Heart left ventricle (tissue), 13 donors: ENCODE results near the gene CLEC2L.

Experiments
- POLR2A ChIP-seq, 2 donors: fragments of 450-650 bp; IDR thresholded peaks; one replicate each; pipeline ENCODE4 v1.6.1; 2017; ENCODE audit warnings: antibody characterized with exemption in 2 of 2, mild to moderate bottlenecking in 2 of 2, moderate library complexity in 2 of 2
- TF ChIP-seq, protein P1 (sequence below), 12 donors: fragments of 200-600 bp; sonication (generic) in 4 of 12; IDR thresholded peaks; one replicate each; pipeline versions ENCODE4 v1.5.0 to v1.8.0; 2018 to 2022; ENCODE audit warnings: antibody characterized with exemption in 12 of 12, mild to moderate bottlenecking in 5 of 12
- donor health status: ischemic (EF 13 %, LVEDD 7.1; RV severe dilation, severe dysfunction).
- donor health status: DM: no; HTN: yes; CAD: no.
- donor health status: DM: no; HTN: no; CAD: no.
- donor health status: ischemic (EF 25% LVEDD 6.9; RV normal size, moderate dysfunction).
- donor health status: ischemic (EF 25% LVEDD 5.7; RV mildly dilated, moderate dysfunction).
- donor health status: ischemic (EF 35%, LVEDD 5.7; RV mildly dilated, moderate dysfunction).
- donor health status: nonischemic (EF 11% LVEDD 7.7; RV severe dilation, severe dysfunction).
- donor health status: DM: yes; HTN: yes; CAD: no.
- donor health status: PGD.
- donor health status: ischemic (EF 29% LVEDD 5.4; RV normal size, mild dysfunction).
- donor health status: nonischemic (EF 23%, LVEDD 6.1; RV moderate dilation, normal function).

DNA sequence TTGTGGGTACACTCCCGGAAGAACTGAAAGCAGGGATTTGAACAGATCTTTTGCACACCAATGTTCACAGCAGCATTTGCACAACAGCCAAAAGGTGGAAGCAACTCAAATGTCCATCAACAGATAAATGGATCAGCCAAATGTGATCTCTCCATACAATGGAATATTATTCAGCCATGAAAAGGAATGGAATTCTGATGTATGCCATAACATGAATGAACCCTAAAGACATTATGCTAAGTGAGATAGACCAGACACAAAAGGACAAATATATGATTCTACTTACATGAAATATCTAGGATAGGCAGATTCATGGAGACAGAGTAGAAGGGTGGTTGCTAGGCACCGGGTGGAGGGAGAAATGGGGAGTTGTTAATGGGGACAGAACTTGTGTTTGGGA, 36.7 kb downstream of the CLEC2L start:
- TF ChIP-seq, protein P1, sequence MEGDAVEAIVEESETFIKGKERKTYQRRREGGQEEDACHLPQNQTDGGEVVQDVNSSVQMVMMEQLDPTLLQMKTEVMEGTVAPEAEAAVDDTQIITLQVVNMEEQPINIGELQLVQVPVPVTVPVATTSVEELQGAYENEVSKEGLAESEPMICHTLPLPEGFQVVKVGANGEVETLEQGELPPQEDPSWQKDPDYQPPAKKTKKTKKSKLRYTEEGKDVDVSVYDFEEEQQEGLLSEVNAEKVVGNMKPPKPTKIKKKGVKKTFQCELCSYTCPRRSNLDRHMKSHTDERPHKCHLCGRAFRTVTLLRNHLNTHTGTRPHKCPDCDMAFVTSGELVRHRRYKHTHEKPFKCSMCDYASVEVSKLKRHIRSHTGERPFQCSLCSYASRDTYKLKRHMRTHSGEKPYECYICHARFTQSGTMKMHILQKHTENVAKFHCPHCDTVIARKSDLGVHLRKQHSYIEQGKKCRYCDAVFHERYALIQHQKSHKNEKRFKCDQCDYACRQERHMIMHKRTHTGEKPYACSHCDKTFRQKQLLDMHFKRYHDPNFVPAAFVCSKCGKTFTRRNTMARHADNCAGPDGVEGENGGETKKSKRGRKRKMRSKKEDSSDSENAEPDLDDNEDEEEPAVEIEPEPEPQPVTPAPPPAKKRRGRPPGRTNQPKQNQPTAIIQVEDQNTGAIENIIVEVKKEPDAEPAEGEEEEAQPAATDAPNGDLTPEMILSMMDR (IDR thresholded peaks at IDR 0.05), result no peak
- no peak for TF ChIP-seq POLR2A (IDR thresholded peaks at IDR 0.05)
